Stimulated activated memory B cell treated with anti-CD40 and anti-IgM and Interleukin-4, amounts not matched to agents 10 μg/mL and 1 μg/mL and 100 μg/mL, for 72 hours (primary cell): ENCODE results near the gene VBP1.
"Not testable (repeated sequence)": the region's sequence is repeated elsewhere in the genome, so short reads cannot be mapped to it uniquely, and the experiment has no call there.

Source experiments
- ATAC-seq: fragments of 150-1000 bp; cut with Tn5 transposase; 2 replicates; pipeline ENCODE4 v1.10.0; 2021
- H3K27ac Mint-ChIP-seq: one replicate; pipeline ENCODE4 v1.8.0; 2022; ENCODE audit warnings: mild to moderate bottlenecking, mixed read lengths
- H3K27me3 Mint-ChIP-seq: one replicate; pipeline ENCODE4 v1.8.0; 2022; ENCODE audit warnings: mixed read lengths
- H3K36me3 Mint-ChIP-seq: one replicate; pipeline ENCODE4 v1.8.0; 2022; ENCODE audit warnings: mixed read lengths
- H3K4me1 Mint-ChIP-seq: one replicate; pipeline ENCODE4 v1.8.0; 2022; ENCODE audit warnings: mixed read lengths
- H3K4me3 Mint-ChIP-seq: one replicate; pipeline ENCODE4 v1.8.0; 2022; ENCODE audit warnings: mild to moderate bottlenecking, moderate library complexity, mixed read lengths
- H3K9me3 Mint-ChIP-seq: one replicate; pipeline ENCODE4 v1.8.0; 2022; ENCODE audit warnings: mixed read lengths

VBP1 gene

GRCh38 chrX:155216179-155216939 lies at the start of gene VBP1:
TSS of gene VBP1 (plus strand) at chrX:155216460. CDS start at chrX:155216483, 23 bp downstream.
- peak within 1 kb of the TSS; percentile 87 for H3K4me3 Mint-ChIP-seq
- peaks cover 2% of the 10 kb centered on the region for H3K36me3 Mint-ChIP-seq
- H3K27ac Mint-ChIP-seq = peak within 1 kb of the TSS; percentile 92
- no peaks in the 10 kb centered on the region for H3K27me3 Mint-ChIP-seq
- H3K9me3 Mint-ChIP-seq = no peaks in the 10 kb centered on the region
- peaks cover 14% of the 10 kb centered on the region for H3K4me1 Mint-ChIP-seq
- ATAC-seq = peak; percentile 99

GRCh38 chrX:155169881-155170280 lies 46.4 kb upstream of the VBP1 start:
- no peaks in the 10 kb centered on the region for H3K4me1 Mint-ChIP-seq
- no peak for ATAC-seq
- no peak overlapping the region for H3K4me3 Mint-ChIP-seq
- no peak overlapping the region for H3K27ac Mint-ChIP-seq
- H3K9me3 Mint-ChIP-seq = no peaks in the 10 kb centered on the region
- H3K36me3 Mint-ChIP-seq = no peaks in the 10 kb centered on the region
- no peaks in the 10 kb centered on the region for H3K27me3 Mint-ChIP-seq

GRCh38 chrX:155179346-155179997 lies 36.8 kb upstream of the VBP1 start:
- H3K27me3 Mint-ChIP-seq = no peaks in the 10 kb centered on the region
- H3K4me1 Mint-ChIP-seq = no peaks in the 10 kb centered on the region
- no peak overlapping the region for H3K27ac Mint-ChIP-seq
- no peak overlapping the region for H3K4me3 Mint-ChIP-seq
- H3K9me3 Mint-ChIP-seq = no peaks in the 10 kb centered on the region
- H3K36me3 Mint-ChIP-seq = no peaks in the 10 kb centered on the region
- ATAC-seq = no peak

GRCh38 chrX:155188786-155189185 lies 27.5 kb upstream of the VBP1 start:
- no peak overlapping the region for H3K27ac Mint-ChIP-seq
- ATAC-seq = no peak
- H3K27me3 Mint-ChIP-seq = peaks cover 16% of the 10 kb centered on the region
- peaks cover 10% of the 10 kb centered on the region for H3K9me3 Mint-ChIP-seq
- no peaks in the 10 kb centered on the region for H3K4me1 Mint-ChIP-seq
- peaks cover 13% of the 10 kb centered on the region for H3K36me3 Mint-ChIP-seq
- no peak overlapping the region for H3K4me3 Mint-ChIP-seq

- Mint-ChIP-seq H3K36me3 (no peaks in the 10 kb centered on the region), H3K4me3 (no peak overlapping the region), H3K27me3 (peaks cover 9% of the 10 kb centered on the region)
Observed at GRCh38 chrX:155211208-155211607, 5.1 kb upstream of the VBP1 start.

GRCh38 chrX:155213731-155214130 lies 2.5 kb upstream of the VBP1 start:
- Mint-ChIP-seq H3K4me1 (peaks cover 11% of the 10 kb centered on the region), H3K4me3 (no peak overlapping the region), H3K27me3 (peaks cover 9% of the 10 kb centered on the region), H3K9me3 (no peaks in the 10 kb centered on the region), H3K36me3 (no peaks in the 10 kb centered on the region), H3K27ac (no peak overlapping the region)
- ATAC-seq = no peak

More at GRCh38 chrX:155211208-155211607, 5.1 kb upstream of the VBP1 start:
- ATAC-seq = no peak
- H3K27ac Mint-ChIP-seq = no peak overlapping the region
- H3K4me1 Mint-ChIP-seq = no peaks in the 10 kb centered on the region
- no peaks in the 10 kb centered on the region for H3K9me3 Mint-ChIP-seq

- Mint-ChIP-seq H3K4me1 (peaks cover 14% of the 10 kb centered on the region), H3K27ac (peak overlapping the region; percentile 92), H3K36me3 (no peaks in the 10 kb centered on the region), H3K27me3 (no peaks in the 10 kb centered on the region), H3K9me3 (no peaks in the 10 kb centered on the region), H3K4me3 (peak overlapping the region; percentile 87)
- ATAC-seq = peak; percentile 69
Observed at GRCh38 chrX:155215443-155216178, 649 bp upstream of the VBP1 start.

- no peaks in the 10 kb centered on the region for H3K9me3 Mint-ChIP-seq
- H3K4me3 Mint-ChIP-seq = peak overlapping the region; percentile 87
- peak overlapping the region; percentile 92 for H3K27ac Mint-ChIP-seq
- peaks cover 8% of the 10 kb centered on the region for H3K36me3 Mint-ChIP-seq
- ATAC-seq = no peak
- no peaks in the 10 kb centered on the region for H3K27me3 Mint-ChIP-seq
- H3K4me1 Mint-ChIP-seq = peaks cover 14% of the 10 kb centered on the region
Observed at GRCh38 chrX:155216940-155217440, 730 bp downstream of the VBP1 start.

- Mint-ChIP-seq H3K4me3 (no peak overlapping the region), H3K27ac (no peak overlapping the region), H3K36me3 (peaks cover 16% of the 10 kb centered on the region), H3K27me3 (no peaks in the 10 kb centered on the region), H3K4me1 (peaks cover 14% of the 10 kb centered on the region), H3K9me3 (no peaks in the 10 kb centered on the region)
- no peak for ATAC-seq
Observed at GRCh38 chrX:155218777-155219176, 2.5 kb downstream of the VBP1 start.

GRCh38 chrX:155221351-155221750 lies 5.1 kb downstream of the VBP1 start:
- Mint-ChIP-seq H3K4me3 (no peak overlapping the region), H3K27me3 (no peaks in the 10 kb centered on the region), H3K27ac (no peak overlapping the region), H3K4me1 (peaks cover 14% of the 10 kb centered on the region), H3K36me3 (peaks cover 26% of the 10 kb centered on the region), H3K9me3 (no peaks in the 10 kb centered on the region)
- ATAC-seq = no peak

GRCh38 chrX:155223746-155224145 lies 7.5 kb downstream of the VBP1 start:
- not testable (repeated sequence) for ATAC-seq, H3K27me3 Mint-ChIP-seq, H3K4me1 Mint-ChIP-seq, H3K4me3 Mint-ChIP-seq, H3K27ac Mint-ChIP-seq, H3K9me3 Mint-ChIP-seq
- peaks cover 37% of the 10 kb centered on the region for H3K36me3 Mint-ChIP-seq

- peaks cover 2% of the 10 kb centered on the region for H3K4me1 Mint-ChIP-seq
- no peak for ATAC-seq
- no peaks in the 10 kb centered on the region for H3K9me3 Mint-ChIP-seq
- H3K4me3 Mint-ChIP-seq = no peak overlapping the region
- H3K27me3 Mint-ChIP-seq = no peaks in the 10 kb centered on the region
- H3K27ac Mint-ChIP-seq = no peak overlapping the region
- peaks cover 52% of the 10 kb centered on the region for H3K36me3 Mint-ChIP-seq
Observed at GRCh38 chrX:155225774-155226173, 9.5 kb downstream of the VBP1 start.

- ATAC-seq = peak; percentile 75
- H3K9me3 Mint-ChIP-seq = no peaks in the 10 kb centered on the region
- peaks cover 61% of the 10 kb centered on the region for H3K36me3 Mint-ChIP-seq
- peak overlapping the region; percentile 23 for H3K27ac Mint-ChIP-seq
- no peak overlapping the region for H3K4me3 Mint-ChIP-seq
- H3K4me1 Mint-ChIP-seq = peaks cover 16% of the 10 kb centered on the region
- H3K27me3 Mint-ChIP-seq = no peaks in the 10 kb centered on the region
Observed at GRCh38 chrX:155231163-155231562, 14.9 kb downstream of the VBP1 start.

GRCh38 chrX:155235891-155236290 lies 19.6 kb downstream of the VBP1 start:
- H3K27ac Mint-ChIP-seq = no peak overlapping the region
- H3K36me3 Mint-ChIP-seq = peaks cover 48% of the 10 kb centered on the region
- no peaks in the 10 kb centered on the region for H3K9me3 Mint-ChIP-seq
- H3K4me1 Mint-ChIP-seq = peaks cover 13% of the 10 kb centered on the region
- no peaks in the 10 kb centered on the region for H3K27me3 Mint-ChIP-seq
- no peak for ATAC-seq
- H3K4me3 Mint-ChIP-seq = no peak overlapping the region

GRCh38 chrX:155237719-155238118 lies 21.5 kb downstream of the VBP1 start:
- no peak overlapping the region for H3K27ac Mint-ChIP-seq
- H3K36me3 Mint-ChIP-seq = peaks cover 36% of the 10 kb centered on the region
- ATAC-seq = no peak
- H3K9me3 Mint-ChIP-seq = no peaks in the 10 kb centered on the region
- no peak overlapping the region for H3K4me3 Mint-ChIP-seq
- H3K27me3 Mint-ChIP-seq = no peaks in the 10 kb centered on the region
- peaks cover 6% of the 10 kb centered on the region for H3K4me1 Mint-ChIP-seq
